Liver (tissue), 9 donors: Measurements from ENCODE around the gene RESF1. TPM values are rescaled to one million over a fixed set of nuclear protein-coding genes. Genes with fewer than 3 reads are reported as not detected.
A peak's percentile ranks its signal among the peaks of the same experiment; 100 is the strongest.

Source experiments
- DNase-seq: peaks from one replicate; pipeline ENCODE4 v3.0.0-alpha.2; 2017; ENCODE audit warnings: low spot score
- H3K27ac ChIP-seq, 2 donors: one replicate each; pipeline ENCODE4 v1.7.0; 2013; ENCODE audit warnings: inconsistent platforms in 2 of 2, low read length in 2 of 2, control low read depth in 1 of 2, low read depth in 1 of 2, mild to moderate bottlenecking in 1 of 2
- H3K27me3 ChIP-seq, 4 donors: one replicate each; pipeline versions ENCODE4 v1.6.1 to v1.7.0; 2013; ENCODE audit warnings: low read length in 3 of 4, inconsistent platforms in 1 of 4, mild to moderate bottlenecking in 1 of 4, moderate library complexity in 1 of 4; ENCODE audit not compliant: control insufficient read depth in 4 of 4, insufficient read depth in 4 of 4
- H3K36me3 ChIP-seq, 4 donors: one replicate each; pipeline versions ENCODE4 v1.6.1 to v1.7.0; 2013; ENCODE audit warnings: low read length in 3 of 4, mild to moderate bottlenecking in 3 of 4, low read depth in 1 of 4, moderate library complexity in 1 of 4; ENCODE audit not compliant: control insufficient read depth in 4 of 4, insufficient read depth in 3 of 4
- H3K4me1 ChIP-seq, 4 donors: one replicate each; pipeline versions ENCODE4 v1.6.1 to v1.7.0; 2013; ENCODE audit warnings: low read length in 3 of 4, mild to moderate bottlenecking in 3 of 4, moderate library complexity in 1 of 4; ENCODE audit not compliant: control insufficient read depth in 4 of 4, insufficient read depth in 4 of 4
- H3K4me3 ChIP-seq, 3 donors: one replicate each; pipeline versions ENCODE4 v1.6.1 to v1.7.0; 2013; ENCODE audit warnings: low read length in 3 of 3, control low read depth in 1 of 3, low read depth in 1 of 3, mild to moderate bottlenecking in 1 of 3
- H3K9ac ChIP-seq, 2 donors: one replicate each; pipeline ENCODE4 v1.7.0; 2013; ENCODE audit warnings: low read length in 2 of 2, mild to moderate bottlenecking in 2 of 2, moderate library complexity in 2 of 2, control low read depth in 1 of 2, low read depth in 1 of 2
- H3K9me3 ChIP-seq, 4 donors: one replicate each; pipeline versions ENCODE4 v1.6.1 to v1.7.0; 2013; ENCODE audit warnings: low read length in 3 of 4; ENCODE audit not compliant: control insufficient read depth in 4 of 4
- HNF4G ChIP-seq: IDR thresholded peaks from 2 replicates; pipeline ENCODE4 v1.6.1; 2016; ENCODE audit warnings: antibody characterized with exemption
- RAD21 ChIP-seq, 2 donors: IDR thresholded peaks; 2 replicates each; pipeline ENCODE4 v1.6.1; 2016; ENCODE audit warnings: antibody characterized with exemption in 2 of 2, mild to moderate bottlenecking in 2 of 2
- WGBS: extraction: QIAGEN DNeasy Blood & Tissue Kit; methylation state at CpG from one replicate; pipeline ENCODE4 v1.1.7; 2013; 5-methylcytosine and 5-hydroxymethylcytosine counted together
- polyA plus RNA-seq, 2 donors: library from polyadenylated mRNA; stranded (reverse) in 1 of 2; unstranded in 1 of 2; fragments of 200-250 nt in 1 of 2; fragments of >200 nt in 1 of 2; fragmentation: Nextera tagmentation in 1 of 2; extraction: Ambion mirVana in 1 of 2; gene quantifications; one replicate each; pipeline versions ENCODE4 v1.2.1 to v1.2.3, GENCODE V29; 2013 to 2015
- total RNA-seq, 2 donors: library from RNA; depleted of rRNA; stranded (reverse); fragments of >200 nt; gene quantifications; one replicate each; pipeline ENCODE4 v1.2.3, GENCODE V29; 2014
- donor health status: healthy.
- donor health status: healthy.
- donor health status: healthy.
- donor health status: healthy.
- donor health status: healthy.

The RESF1 gene
- total and polyA plus RNA-seq, 4 donors, result 19.5 to 69.7 (median 37.2) TPM

GRCh38 chr12:32005496-32006125, 46.4 kb downstream of the RESF1 start:
- peak; percentile 73 for DNase-seq
- 76% methylated on average over 11 of the region's 11 CpGs for WGBS

More at GRCh38 chr12:32005496-32006125, 46.4 kb downstream of the RESF1 start:
- no peaks in the 10 kb centered on the region for H3K9me3 ChIP-seq
- no peak overlapping the region for H3K4me3 ChIP-seq
- H3K9ac ChIP-seq, result no peak overlapping the region
- TF ChIP-seq HNF4G, result no peak
- TF ChIP-seq RAD21 (IDR thresholded peaks at IDR 0.05), result no peak
- H3K4me1 ChIP-seq, result no peaks in the 10 kb centered on the region
- H3K27me3 ChIP-seq, result no peaks in the 10 kb centered on the region
- H3K27ac ChIP-seq, result no peak overlapping the region
- H3K36me3 ChIP-seq, result peaks cover 0 to 8% (median 3%) of the 10 kb centered on the region in 4 donors

Other genes with a start within 250 kb of the RESF1 start
- 1 to 10 TPM; 4.9 to 5.2 TPM for gene AMN1, start 230.4 kb upstream of the RESF1 start, total RNA-seq
- 1 to 10 TPM; 1.9 to 2.6 TPM for gene AMN1, start 230.4 kb upstream of the RESF1 start, polyA plus RNA-seq
- gene BICD1, start 147.4 kb downstream of the RESF1 start, total RNA-seq, result 1 to 10 TPM; 1.3 to 3.4 TPM
- gene BICD1, start 147.4 kb downstream of the RESF1 start, polyA plus RNA-seq, result under 1 TPM; 0.46 to 0.87 TPM